Measurements from ENCODE around the gene CMIP.

CMIP gene

DNA sequence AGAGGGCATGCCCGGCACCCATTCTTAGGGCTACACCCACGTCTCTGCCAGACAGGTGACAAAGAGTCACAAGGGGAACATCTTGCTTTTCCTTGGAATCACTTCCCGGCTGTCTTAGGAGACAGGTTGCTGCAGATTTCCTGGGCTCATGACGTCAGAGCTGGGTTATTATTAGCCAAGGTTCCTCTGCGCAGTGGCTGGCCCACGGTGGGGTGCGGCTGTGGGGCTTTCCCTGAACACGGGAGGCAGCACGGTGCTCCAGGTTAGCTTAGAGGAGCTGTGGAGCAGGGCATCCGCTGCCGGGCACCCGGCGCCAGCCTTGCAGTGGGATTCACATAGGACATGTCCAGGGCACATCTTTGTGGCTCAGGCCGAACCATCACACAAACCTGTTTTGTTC, 216.5 kb downstream of the CMIP start:
- no peak for DNase-seq (ENCODE audit: low spot score)

- DNase-seq (ENCODE audit: low spot score) = no peak
Measured at GRCh38 chr16:81664153-81664552, 219.5 kb downstream of the CMIP start.

DNA sequence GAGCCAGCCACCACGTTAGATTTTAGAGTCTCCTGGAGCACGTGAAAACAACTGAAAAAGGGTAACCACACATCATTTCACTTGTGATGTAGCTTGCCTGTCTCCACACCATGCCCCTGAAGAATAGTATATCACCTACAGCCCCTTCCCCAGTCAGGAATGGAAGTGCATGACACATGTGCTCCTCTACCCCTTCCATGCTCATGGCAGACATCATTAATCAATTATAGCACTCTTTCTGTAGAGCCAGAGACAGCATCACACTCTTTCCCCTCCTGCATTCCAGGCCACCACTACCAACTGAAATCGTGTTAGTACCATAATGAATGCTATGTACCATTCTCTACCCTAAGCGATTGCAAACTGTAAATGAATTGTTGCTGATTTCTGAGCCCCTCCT, 221.0 kb downstream of the CMIP start:
- DNase-seq (ENCODE audit: low spot score) = no peak

DNA sequence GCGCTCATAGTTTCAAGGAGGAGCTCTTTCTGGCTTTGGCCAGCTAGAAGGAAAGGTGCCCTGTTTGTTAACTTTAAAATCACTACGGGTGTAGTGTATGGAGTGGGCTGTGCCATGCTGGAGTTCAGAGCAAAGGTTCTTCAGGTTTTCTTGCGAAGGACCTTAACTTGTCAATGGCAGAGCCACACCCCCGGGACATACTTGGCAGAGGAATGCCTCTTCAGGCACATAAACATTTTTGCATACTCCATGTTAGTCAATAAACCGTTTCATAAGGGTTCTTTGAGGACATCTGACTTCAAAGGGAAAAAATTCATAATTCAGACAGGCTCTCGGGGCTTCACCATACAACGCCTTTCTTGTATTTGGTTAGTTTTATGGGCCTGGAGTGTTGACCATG, 221.5 kb downstream of the CMIP start:
- no peak for DNase-seq (ENCODE audit: low spot score)

DNA sequence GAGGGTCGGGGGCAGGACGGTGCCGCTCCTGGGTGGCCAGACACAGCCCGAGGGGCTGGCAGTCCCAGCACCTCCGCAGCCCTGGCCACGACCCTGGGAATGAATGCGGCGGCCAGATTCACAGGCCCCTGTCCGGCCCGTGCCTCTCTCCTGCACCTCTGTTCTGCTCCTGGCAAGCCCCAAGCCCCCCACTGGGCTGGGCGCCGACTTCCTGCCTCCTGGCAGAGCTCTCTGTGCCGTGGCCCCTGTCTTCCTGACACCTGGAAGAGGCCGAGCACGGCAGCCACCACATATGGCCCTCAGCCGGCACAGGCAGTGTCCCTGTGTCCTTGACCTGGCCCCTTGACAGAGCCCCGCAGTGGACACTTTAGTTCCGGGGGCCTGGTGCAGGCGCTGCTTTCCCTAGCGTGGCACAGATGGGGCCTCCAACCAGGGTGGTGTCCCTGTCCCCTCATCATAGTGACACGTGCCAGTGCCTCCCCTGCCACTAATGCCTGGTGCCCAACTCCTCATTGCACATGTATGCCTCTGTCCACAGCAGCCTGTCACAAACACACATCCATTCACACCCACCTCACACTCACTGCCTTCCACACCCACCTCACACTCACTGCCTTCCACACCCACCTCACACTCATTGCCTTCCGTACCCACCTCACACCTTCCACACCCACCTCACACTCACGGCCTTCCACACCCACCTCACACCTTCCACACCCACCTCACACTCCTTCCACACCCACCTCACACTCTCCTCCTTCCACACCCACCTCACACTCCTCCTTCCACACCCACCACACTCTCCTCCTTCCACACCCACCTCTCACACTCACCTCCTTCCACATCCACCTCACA, 223.9 kb downstream of the CMIP start:
- DNase-seq (ENCODE audit: low spot score) = no peak

DNA sequence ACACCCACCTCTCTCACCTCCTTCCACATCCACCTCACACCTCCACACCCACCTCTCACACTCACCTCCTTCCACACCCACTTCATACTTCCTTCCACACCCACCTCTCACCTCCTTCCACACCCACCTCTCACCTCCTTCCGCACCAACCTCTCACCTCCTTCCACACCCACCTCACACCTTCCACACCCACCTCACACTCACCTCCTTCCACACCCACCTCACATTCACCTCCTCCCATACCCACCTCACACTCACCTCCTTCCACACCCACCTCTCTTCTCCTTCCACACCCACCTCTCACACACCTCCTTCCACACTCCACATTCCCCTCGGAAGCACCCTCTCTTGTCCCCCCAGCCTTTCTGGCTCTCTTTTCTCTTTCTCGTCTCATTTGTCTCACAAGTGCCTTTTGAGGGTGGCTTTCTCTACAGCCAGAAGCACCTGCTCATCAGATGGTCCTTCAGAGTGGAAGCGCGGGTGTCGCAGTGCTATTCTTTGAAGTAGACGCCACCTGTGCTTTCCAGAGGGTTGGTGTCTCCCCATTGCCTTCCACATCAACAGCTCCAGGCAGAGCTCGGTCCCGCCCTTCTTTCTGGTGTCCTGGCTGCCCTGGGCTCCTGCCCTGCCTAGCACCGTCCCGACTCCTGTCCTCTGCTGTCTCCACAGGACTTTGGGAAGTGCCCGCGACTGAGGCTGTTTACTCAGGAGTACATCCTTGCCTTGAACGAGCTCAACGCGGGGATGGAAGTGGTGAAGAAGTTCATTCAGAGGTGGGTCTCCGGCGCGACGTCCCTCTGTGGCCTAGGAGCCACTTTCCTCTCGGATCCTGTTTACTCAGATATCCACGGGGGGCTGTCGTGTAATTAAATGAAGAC, 225.1 kb downstream of the CMIP start:
- no peak for DNase-seq (ENCODE audit: low spot score)

GRCh38 chr16:81671738-81672597, 227.4 kb downstream of the CMIP start:
- DNase-seq (ENCODE audit: low spot score) = no peak

GRCh38 chr16:81673432-81673831, 228.8 kb downstream of the CMIP start:
- no peak for DNase-seq (ENCODE audit: low spot score)

- DNase-seq (ENCODE audit: low spot score) = no peak
Measured at GRCh38 chr16:81675662-81676061, 231.1 kb downstream of the CMIP start.

DNA sequence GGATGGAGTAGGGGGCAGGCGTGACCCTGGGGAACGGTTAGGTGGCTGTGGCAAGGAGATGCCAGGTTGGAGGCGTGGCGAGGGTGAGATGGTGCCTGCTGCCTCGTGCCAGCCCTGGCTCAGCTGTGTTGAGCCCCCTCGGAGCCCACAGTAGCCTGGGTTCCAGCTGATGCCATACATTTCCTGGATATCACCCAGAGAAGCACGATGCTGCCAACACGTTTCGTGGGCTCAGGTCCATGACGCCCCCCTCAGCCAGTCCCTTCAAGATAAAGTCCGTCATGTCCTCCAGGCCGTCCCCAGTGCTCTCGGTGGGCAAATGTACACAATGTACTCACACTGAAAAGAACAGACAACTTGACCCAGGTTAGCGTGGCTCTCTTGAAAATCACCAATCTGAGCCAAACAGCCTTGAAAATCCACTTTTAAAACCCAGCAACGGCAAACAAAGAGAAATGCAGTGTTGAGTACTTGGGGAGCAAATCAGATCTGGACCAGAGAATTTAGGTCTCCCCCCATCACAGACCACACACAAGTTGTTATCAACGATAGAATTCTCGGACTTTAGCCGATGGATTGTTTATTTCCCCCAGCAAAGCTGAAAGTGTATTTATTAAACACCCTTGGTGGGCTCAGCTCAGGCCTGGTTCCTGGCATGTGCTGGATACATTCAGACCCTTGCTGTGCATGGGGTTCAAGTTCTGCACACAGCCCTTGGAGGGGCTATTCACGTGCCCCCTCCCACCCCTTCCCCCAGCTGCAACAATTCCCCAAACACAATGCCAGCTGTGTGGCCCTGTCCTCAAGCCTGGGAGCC, 231.7 kb downstream of the CMIP start:
- no peak for DNase-seq (ENCODE audit: low spot score)

DNA sequence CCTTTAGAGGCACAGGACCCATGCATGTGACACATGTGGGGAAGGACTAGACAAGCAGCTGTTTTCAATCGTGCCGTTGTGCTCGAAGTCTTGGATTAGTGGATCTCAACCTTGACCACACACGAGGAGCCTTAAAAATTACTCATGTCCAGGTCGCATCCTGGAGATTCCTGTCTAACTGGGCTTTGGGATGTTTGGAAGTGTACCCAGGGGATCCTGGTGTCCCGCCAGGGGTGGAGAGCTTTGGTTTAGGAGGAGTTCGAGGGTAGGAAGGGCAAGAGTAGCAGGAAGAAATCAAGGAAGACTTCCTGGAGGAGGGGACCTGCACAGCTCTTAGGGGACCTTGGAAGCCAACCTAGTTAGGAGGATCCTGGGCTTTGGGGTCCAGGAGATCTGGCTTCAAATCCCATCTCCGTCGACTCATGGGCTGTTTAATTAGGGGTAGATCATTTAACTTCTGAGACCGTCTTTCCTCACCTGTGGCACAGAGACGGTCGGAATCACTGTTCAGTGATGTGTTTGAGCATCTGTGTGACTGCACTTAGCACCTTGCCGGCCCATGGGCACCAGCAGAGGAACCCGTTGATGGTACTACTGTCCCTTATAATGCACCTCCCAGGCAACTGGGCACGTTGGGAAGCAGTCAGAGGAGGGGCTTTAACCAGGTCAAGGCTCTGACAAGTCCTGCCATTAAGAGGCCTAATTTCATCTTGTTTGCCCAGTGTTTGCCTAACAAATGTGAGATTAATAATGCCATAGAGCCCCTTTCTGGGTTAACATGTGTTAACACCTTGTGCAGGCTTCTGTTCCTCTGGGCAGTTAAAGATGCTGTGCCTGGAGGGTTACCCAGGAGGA, 232.5 kb downstream of the CMIP start:
- no peak for DNase-seq (ENCODE audit: low spot score)

DNA sequence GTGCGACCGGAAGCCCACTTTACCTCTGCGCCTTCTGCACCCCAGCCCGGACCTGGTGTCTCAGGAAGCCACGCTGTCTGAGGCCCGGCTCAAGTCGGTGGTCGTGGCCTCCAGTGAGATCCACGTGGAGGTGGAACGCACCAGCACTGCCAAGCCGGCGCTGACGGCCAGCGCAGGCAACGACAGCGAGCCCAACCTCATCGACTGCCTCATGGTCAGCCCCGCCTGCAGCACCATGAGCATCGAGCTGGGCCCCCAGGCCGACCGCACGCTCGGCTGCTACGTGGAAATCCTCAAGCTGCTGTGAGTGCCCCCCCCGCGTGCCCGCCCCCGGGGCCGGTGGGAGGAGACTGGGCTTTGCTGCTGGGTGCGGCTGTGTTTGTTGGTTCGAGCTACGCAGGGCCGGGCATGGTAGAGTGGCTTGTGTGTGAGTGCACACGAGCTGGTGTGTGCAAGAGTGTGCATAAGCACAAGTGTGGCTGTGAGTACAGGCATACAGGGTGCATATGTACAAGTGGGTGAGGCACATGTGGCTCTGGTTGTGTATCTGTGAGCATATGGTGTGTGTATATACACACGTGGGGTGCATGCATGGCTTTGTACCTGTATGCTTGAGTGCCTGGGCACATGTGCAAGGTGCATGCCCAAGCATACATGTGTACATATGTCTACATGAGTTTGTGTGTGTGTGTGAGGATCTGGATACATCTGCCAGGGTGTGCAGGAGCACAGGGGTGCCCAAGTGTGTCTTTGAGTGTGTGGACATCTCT, 233.9 kb downstream of the CMIP start:
- DNase-seq (ENCODE audit: low spot score) = no peak

- DNase-seq (ENCODE audit: low spot score) = no peak
Measured at GRCh38 chr16:81679721-81680430, 235.3 kb downstream of the CMIP start.

DNA sequence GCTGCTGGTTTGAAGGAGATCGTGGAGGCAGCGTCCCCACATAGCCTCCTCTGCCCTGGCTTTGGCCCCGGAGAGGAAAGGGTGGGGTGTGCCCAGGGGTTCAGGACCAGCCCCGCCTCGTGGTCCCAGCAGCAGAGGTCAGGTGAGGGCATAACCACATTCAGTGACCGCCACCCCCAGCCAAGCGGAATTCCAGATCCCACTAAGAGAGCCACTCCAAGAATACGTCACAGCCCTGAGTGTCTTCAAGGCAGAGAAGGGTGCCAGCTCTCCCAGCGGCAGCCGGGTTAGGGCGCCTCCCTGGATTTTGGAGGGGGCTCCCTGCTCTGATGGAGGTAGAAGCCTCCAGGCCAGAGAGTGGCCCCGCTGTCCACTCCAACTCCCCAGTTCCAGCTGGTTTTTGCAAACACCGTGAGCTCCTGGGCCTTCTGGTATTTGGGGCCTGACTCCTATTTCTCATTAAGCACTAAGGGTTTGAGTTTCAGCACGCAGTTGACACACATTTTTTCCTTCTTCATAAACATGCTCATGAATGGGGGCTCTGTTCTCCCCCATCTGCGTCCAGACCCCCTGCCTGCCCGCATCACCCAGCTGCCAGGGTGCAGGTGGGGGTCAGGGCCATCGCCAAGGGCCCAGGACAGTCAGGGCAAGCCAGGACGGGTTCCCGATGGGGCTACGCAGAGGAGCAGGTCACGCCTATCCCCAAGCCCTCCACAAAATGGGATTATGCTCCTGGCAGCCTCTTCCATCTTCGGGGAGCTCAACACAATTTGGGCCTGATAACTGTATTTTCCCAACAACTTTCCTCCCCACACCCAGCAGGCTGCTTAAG, 236.1 kb downstream of the CMIP start:
- DNase-seq (ENCODE audit: low spot score) = no peak

GRCh38 chr16:81681311-81681710, 236.7 kb downstream of the CMIP start:
- DNase-seq (ENCODE audit: low spot score) = no peak

DNA sequence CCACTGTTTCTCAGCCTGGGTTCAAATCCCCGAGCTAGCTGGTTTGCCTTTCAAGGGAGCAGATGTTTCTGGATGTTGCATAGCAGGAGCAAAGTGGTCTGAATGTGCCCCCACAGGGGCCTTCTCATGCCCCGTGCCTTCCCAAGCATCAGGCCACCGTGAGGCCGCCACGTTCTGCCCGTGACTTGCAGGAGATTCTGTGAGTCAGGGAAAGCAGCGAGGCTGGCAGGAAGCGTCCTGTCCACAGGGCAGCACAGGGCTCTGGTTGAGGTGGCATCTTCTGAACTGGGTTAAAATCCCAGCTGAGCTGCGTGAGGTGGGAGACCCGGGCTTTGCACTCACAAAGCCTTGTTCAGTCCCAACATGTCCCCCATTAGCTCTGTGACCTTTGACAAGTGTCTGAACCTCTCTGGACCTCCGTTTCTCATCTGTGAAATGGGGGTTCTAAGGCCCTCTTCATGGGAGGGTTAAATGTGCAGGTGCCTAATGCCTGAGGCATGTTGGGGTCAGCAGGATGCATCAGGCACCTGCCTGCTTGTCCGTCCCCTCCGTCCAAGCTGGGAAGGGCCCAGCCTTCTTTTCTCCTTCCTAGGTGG, 239.7 kb downstream of the CMIP start:
- no peak for DNase-seq (ENCODE audit: low spot score)

- DNase-seq (ENCODE audit: low spot score) = no peak
Measured at GRCh38 chr16:81684901-81685300, 240.3 kb downstream of the CMIP start.

Data from RKO (cell line).